Testis (tissue), 2 donors: ENCODE measurements around the gene PAPPA2.

Experiments
- CTCF ChIP-seq, 3 experiments: fragments of 450-650 bp in 2 of 3; fragments of 200-600 bp in 1 of 3; sonication (generic) in 1 of 3; IDR thresholded peaks; one replicate each; pipeline ENCODE4 v1.5.1; 2016 to 2019; ENCODE audit warnings: antibody characterized with exemption in 3 of 3, mild to moderate bottlenecking in 2 of 3, moderate library complexity in 1 of 3
- POLR2A ChIP-seq: fragments of 450-650 bp; IDR thresholded peaks from one replicate; pipeline ENCODE4 v1.6.1; 2017; ENCODE audit warnings: antibody characterized with exemption, mild to moderate bottlenecking, moderate library complexity

- TF ChIP-seq CTCF (IDR thresholded peaks at IDR 0.05), result no peak
- no peak for TF ChIP-seq POLR2A
These were observed 353.3 kb downstream of the PAPPA2 start for GRCh38 chr1:176816232-176816631.
